WERI-Rb-1 (cell line): ENCODE results near the gene SAP30BP.

Experiments used
- DNase-seq: peaks from one replicate; pipeline ENCODE4 v3.0.0-alpha.2; 2020
- H3K27ac ChIP-seq: fragments of 250-450 bp; sonication (Bioruptor Pico); 2 replicates; pipeline ENCODE4 v1.5.1; 2020; ENCODE audit warnings: mild to moderate bottlenecking, moderate library complexity
- H3K27me3 ChIP-seq: fragments of 250-450 bp; sonication (Bioruptor Pico); 2 replicates; pipeline ENCODE4 v1.5.1; 2021; ENCODE audit warnings: mild to moderate bottlenecking, low read depth, moderate library complexity; ENCODE audit not compliant: insufficient read depth, severe bottlenecking
- H3K36me3 ChIP-seq: fragments of 250-450 bp; sonication (Bioruptor Pico); 2 replicates; pipeline ENCODE4 v1.5.1; 2020; ENCODE audit warnings: mild to moderate bottlenecking, moderate library complexity
- H3K4me3 ChIP-seq: 2 replicates; pipeline ENCODE4 v1.5.1; 2011; ENCODE audit warnings: low read depth, mild to moderate bottlenecking, control low read depth, low read length
- H3K9me3 ChIP-seq: fragments of 250-450 bp; sonication (Bioruptor Pico); 2 replicates; pipeline ENCODE4 v1.5.1; 2021; ENCODE audit warnings: mild to moderate bottlenecking, moderate library complexity; ENCODE audit not compliant: severe bottlenecking
- CTCF ChIP-seq: IDR thresholded peaks from 2 replicates; pipeline ENCODE4 v1.5.1; 2011; ENCODE audit warnings: low read depth, mild to moderate bottlenecking, control low read depth, inconsistent platforms, low read length

The SAP30BP gene

DNA sequence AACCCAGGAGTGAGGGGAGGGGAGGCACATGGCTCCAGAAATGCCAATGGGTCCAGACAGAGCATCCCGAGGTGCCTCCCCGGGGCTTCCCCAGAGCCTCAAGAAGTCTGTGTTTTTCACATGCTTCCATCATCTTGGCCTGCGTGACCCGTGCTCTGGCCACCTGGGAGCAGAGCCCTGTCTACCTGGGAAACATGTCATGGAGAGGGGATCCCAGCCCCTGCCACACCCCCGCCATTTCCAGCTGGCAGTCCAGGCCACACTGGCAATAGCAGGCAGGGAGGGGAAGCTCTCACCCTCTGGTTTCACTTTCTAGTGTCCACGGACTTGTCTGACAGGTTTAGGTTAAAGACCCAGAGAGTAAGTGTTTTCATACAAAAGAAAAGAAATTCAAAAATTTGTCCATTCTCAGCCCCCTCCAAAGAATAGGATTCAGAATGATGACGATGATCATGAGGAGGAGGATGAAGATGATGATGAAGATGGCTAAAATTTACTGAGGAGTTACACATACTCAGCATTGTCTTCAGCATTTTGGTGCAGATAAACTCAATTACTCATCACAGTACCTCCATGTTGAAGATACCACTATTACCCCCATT is 24.9 kb upstream of the SAP30BP start:
- Histone ChIP-seq H3K27me3 (no peaks in the 10 kb centered on the region), H3K27ac (no peak overlapping the region), H3K9me3 (no peaks in the 10 kb centered on the region), H3K36me3 (peaks cover 15% of the 10 kb centered on the region), H3K4me3 (no peak overlapping the region)
- TF ChIP-seq CTCF: no peak
- no peak for DNase-seq

- H3K36me3 ChIP-seq: peaks cover 16% of the 10 kb centered on the region
- H3K4me3 ChIP-seq: no peak overlapping the region
- no peak for DNase-seq
- no peak overlapping the region for H3K27ac ChIP-seq
- no peak for TF ChIP-seq CTCF
- no peaks in the 10 kb centered on the region for H3K9me3 ChIP-seq
- no peaks in the 10 kb centered on the region for H3K27me3 ChIP-seq
These were observed 24.1 kb upstream of the SAP30BP start for GRCh38 chr17:75642784-75643642.

DNA sequence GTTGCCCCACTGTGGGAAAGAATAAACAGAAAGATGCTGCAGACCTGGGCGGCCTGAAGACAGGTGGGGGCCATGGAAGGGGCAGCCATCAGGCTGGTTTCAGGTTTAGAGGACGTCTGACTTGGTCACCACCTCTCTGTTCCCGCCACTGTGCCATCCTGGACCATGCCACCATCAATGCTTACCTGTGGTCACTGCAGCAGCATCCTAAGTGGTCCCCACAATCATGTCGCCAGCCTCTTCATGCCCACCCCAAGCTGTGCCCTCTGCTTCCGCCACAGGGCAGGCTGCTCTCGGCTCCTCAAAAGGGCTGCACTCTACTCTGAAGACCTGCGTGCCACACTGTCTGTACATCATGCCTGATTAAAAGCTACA is 23.5 kb upstream of the SAP30BP start:
- Histone ChIP-seq H3K27me3 (no peaks in the 10 kb centered on the region), H3K27ac (no peak overlapping the region), H3K9me3 (no peaks in the 10 kb centered on the region), H3K4me3 (no peak overlapping the region), H3K36me3 (peaks cover 21% of the 10 kb centered on the region)
- no peak for DNase-seq
- no peak for TF ChIP-seq CTCF

DNA sequence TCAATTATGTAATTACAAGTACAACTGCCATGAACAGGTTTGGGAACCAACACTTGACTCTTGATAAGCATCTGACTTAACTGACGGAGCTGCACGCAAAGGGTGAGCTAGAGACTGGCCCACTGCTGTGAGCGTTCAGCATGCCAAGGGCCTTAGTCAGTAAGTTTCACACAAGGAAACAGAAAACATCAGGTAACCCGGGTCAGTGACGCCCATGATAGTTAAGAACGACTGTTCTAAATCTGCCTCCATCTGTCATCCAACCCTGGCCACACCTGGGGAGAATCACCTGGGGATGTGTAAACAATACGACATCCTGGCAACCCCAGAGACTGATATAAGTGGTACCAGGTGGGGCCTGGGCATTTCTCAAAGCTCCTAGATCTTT is 21.6 kb upstream of the SAP30BP start:
- no peak overlapping the region for H3K4me3 ChIP-seq

DNA sequence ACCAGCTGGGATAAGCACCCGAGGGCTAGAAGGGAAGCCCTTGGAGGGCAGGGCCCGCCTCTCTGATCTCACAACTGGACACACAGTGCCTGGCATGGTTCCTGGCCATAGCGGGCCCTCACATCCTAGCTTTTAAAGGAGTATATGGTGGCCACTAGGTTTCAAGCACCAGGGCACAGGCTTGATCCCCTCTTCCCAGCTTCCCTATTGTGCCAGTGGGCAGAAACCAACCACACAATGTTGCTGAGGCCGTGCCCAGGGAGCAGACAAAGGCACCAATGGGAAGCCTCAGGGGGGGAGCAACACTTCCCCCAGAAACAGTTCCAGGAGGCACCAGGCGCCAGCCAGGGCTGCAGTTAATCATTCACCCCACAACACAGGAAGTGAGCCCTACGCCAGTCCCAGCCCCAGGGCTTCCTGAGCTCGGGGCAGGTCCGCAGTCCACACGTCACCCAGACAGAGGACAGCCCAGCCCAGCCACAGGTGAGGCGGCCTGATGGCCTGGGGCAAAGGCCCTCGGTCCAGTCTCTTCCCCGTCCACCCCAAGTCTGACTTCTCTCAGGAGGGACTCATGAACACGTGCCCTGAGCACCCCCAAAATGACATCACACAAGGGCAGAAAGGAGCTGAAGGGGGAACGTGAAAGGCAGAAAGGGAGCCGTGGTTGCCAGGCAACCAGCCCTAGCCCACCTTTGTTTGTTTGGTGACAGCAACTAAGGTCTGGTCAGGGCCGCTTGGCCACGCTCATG is 21.1 kb upstream of the SAP30BP start:
- H3K4me3 ChIP-seq: no peak overlapping the region
- H3K27ac ChIP-seq: no peak overlapping the region
- TF ChIP-seq CTCF: no peak

More for the DNA sequence above, 21.6 kb upstream of the SAP30BP start:
- Histone ChIP-seq H3K9me3 (no peaks in the 10 kb centered on the region), H3K27ac (no peak overlapping the region), H3K27me3 (no peaks in the 10 kb centered on the region), H3K36me3 (peaks cover 33% of the 10 kb centered on the region)
- no peak for TF ChIP-seq CTCF
- no peak for DNase-seq

More for the DNA sequence above, 21.1 kb upstream of the SAP30BP start:
- DNase-seq: no peak
- Histone ChIP-seq H3K27me3 (no peaks in the 10 kb centered on the region), H3K9me3 (no peaks in the 10 kb centered on the region), H3K36me3 (peaks cover 39% of the 10 kb centered on the region)
